ENCODE measurements around the gene TBXAS1. TPM values are rescaled to one million over a fixed set of nuclear protein-coding genes. Genes with fewer than 3 reads are reported as not detected.
A peak's percentile ranks its signal among the peaks of the same experiment; 100 is the strongest.

The TBXAS1 gene
- total and polyA plus RNA-seq, 2 donors from 2014 or later, result 14.2 to 33.6 TPM

GRCh38 chr7:140026935-140027334 is 197.9 kb downstream of the TBXAS1 start:
- Histone ChIP-seq H3K36me3 (ENCODE audit: control insufficient read depth in 2 of 3, insufficient read depth in 3 of 3, low read length in 3 of 3) (peaks cover 0 to 14% (median 5%) of the 10 kb centered on the region in 3 donors), H3K4me3 (ENCODE audit: low read length in 3 of 3) (no peak overlapping the region), H3K9ac (ENCODE audit: low read length in 3 of 3) (no peak overlapping the region), H3K27ac (ENCODE audit: low read depth in 2 of 2, low read length in 2 of 2) (no peak overlapping the region), H3K27me3 (ENCODE audit: control insufficient read depth, insufficient read depth, low read length) (no peaks in the 10 kb centered on the region), H3K4me1 (ENCODE audit: control insufficient read depth in 2 of 3, insufficient read depth in 2 of 3, low read depth in 1 of 3, low read length in 3 of 3) (no peaks in the 10 kb centered on the region), H3K9me3 (ENCODE audit: control insufficient read depth in 2 of 3, insufficient read depth in 1 of 3, low read length in 3 of 3) (no peaks in the 10 kb centered on the region)
- DNase-seq, result no peak
- FAIRE-seq, result no peak
- no peak for TF ChIP-seq CTCF (IDR thresholded peaks at IDR 0.05; ENCODE audit: borderline replicate concordance, extremely low read depth, insufficient read depth)
- intact Hi-C loops (cut with DNase I), result no loop called here

- no peak overlapping the region for H3K9ac ChIP-seq (ENCODE audit: low read length in 3 of 3)
- TF ChIP-seq CTCF (IDR thresholded peaks at IDR 0.05; ENCODE audit: borderline replicate concordance, extremely low read depth, insufficient read depth), result no peak
- DNase-seq (peak in 1 of 5 donors; percentile 31), FAIRE-seq (no peak)
- no peaks in the 10 kb centered on the region for H3K4me1 ChIP-seq (ENCODE audit: control insufficient read depth in 2 of 3, insufficient read depth in 2 of 3, low read depth in 1 of 3, low read length in 3 of 3)
- H3K9me3 ChIP-seq (ENCODE audit: control insufficient read depth in 2 of 3, insufficient read depth in 1 of 3, low read length in 3 of 3), result no peaks in the 10 kb centered on the region
- no peak overlapping the region for H3K27ac ChIP-seq (ENCODE audit: low read depth in 2 of 2, low read length in 2 of 2)
- intact Hi-C loops (cut with DNase I), result no loop called here
- H3K36me3 ChIP-seq (ENCODE audit: control insufficient read depth in 2 of 3, insufficient read depth in 3 of 3, low read length in 3 of 3), result peaks cover 0 to 14% (median 5%) of the 10 kb centered on the region in 3 donors
- H3K4me3 ChIP-seq (ENCODE audit: low read length in 3 of 3), result no peak overlapping the region
- no peaks in the 10 kb centered on the region for H3K27me3 ChIP-seq (ENCODE audit: control insufficient read depth, insufficient read depth, low read length)
Measured at GRCh38 chr7:140027858-140028257, 198.8 kb downstream of the TBXAS1 start.

- Histone ChIP-seq H3K36me3 (ENCODE audit: control insufficient read depth in 2 of 3, insufficient read depth in 3 of 3, low read length in 3 of 3) (peaks cover 0 to 16% (median 5%) of the 10 kb centered on the region in 3 donors), H3K9ac (ENCODE audit: low read length in 3 of 3) (no peak overlapping the region), H3K4me3 (ENCODE audit: low read length in 3 of 3) (no peak overlapping the region), H3K27me3 (ENCODE audit: control insufficient read depth, insufficient read depth, low read length) (no peaks in the 10 kb centered on the region), H3K4me1 (ENCODE audit: control insufficient read depth in 2 of 3, insufficient read depth in 2 of 3, low read depth in 1 of 3, low read length in 3 of 3) (no peaks in the 10 kb centered on the region), H3K27ac (ENCODE audit: low read depth in 2 of 2, low read length in 2 of 2) (no peak overlapping the region), H3K9me3 (ENCODE audit: control insufficient read depth in 2 of 3, insufficient read depth in 1 of 3, low read length in 3 of 3) (no peaks in the 10 kb centered on the region)
- TF ChIP-seq CTCF (IDR thresholded peaks at IDR 0.05; ENCODE audit: borderline replicate concordance, extremely low read depth, insufficient read depth), result no peak
- no peak for DNase-seq
- intact Hi-C loops (cut with DNase I), result no loop called here
- FAIRE-seq, result no peak
Measured at GRCh38 chr7:140028311-140028710, 199.2 kb downstream of the TBXAS1 start.

- no peak for TF ChIP-seq CTCF (IDR thresholded peaks at IDR 0.05; ENCODE audit: borderline replicate concordance, extremely low read depth, insufficient read depth)
- Histone ChIP-seq H3K4me1 (ENCODE audit: control insufficient read depth in 2 of 3, insufficient read depth in 2 of 3, low read depth in 1 of 3, low read length in 3 of 3) (no peaks in the 10 kb centered on the region), H3K9ac (ENCODE audit: low read length in 3 of 3) (no peak overlapping the region), H3K4me3 (ENCODE audit: low read length in 3 of 3) (no peak overlapping the region), H3K9me3 (ENCODE audit: control insufficient read depth in 2 of 3, insufficient read depth in 1 of 3, low read length in 3 of 3) (no peaks in the 10 kb centered on the region), H3K27me3 (ENCODE audit: control insufficient read depth, insufficient read depth, low read length) (no peaks in the 10 kb centered on the region), H3K27ac (ENCODE audit: low read depth in 2 of 2, low read length in 2 of 2) (no peak overlapping the region), H3K36me3 (ENCODE audit: control insufficient read depth in 2 of 3, insufficient read depth in 3 of 3, low read length in 3 of 3) (peaks cover 0 to 17% (median 5%) of the 10 kb centered on the region in 3 donors)
- DNase-seq (no peak), FAIRE-seq (no peak)
- intact Hi-C loops (cut with DNase I), result no loop called here
Measured at GRCh38 chr7:140029072-140029471, 200.0 kb downstream of the TBXAS1 start.

All from kidney (tissue), 14 donors.